Fibroblast of lung (primary cell): Measurements from ENCODE around the gene RIBC1. TPM values are rescaled to one million over a fixed set of nuclear protein-coding genes. Genes with fewer than 3 reads are reported as not detected.
"Not testable (repeated sequence)": the region's sequence is repeated elsewhere in the genome, so short reads cannot be mapped to it uniquely, and the experiment has no call there.

Source experiments
- DNase-seq, 2 donors: peaks; one replicate each; pipeline versions ENCODE4 v3.0.0 to v3.0.0-alpha.2; 2010; ENCODE audit warnings: low read depth in 2 of 2
- H2AFZ ChIP-seq: 2 replicates; pipeline ENCODE4 v1.5.1; 2012; ENCODE audit warnings: low read length, control low read depth, inconsistent platforms
- H3K27ac ChIP-seq: 2 replicates; pipeline ENCODE4 v1.5.1; 2011; ENCODE audit warnings: low read length, control low read depth; ENCODE audit not compliant: insufficient read depth
- H3K27me3 ChIP-seq: 2 replicates; pipeline ENCODE4 v1.5.1; 2011; ENCODE audit warnings: mild to moderate bottlenecking, low read length; ENCODE audit not compliant: control insufficient read depth, insufficient read depth
- H3K36me3 ChIP-seq: 2 replicates; pipeline ENCODE4 v1.5.1; 2011; ENCODE audit warnings: low read length; ENCODE audit not compliant: control insufficient read depth, insufficient read depth
- H3K4me1 ChIP-seq: 2 replicates; pipeline ENCODE4 v1.5.1; 2011; ENCODE audit warnings: low read length; ENCODE audit not compliant: control insufficient read depth, insufficient read depth; ENCODE audit errors: extremely low read depth
- H3K4me2 ChIP-seq: 2 replicates; pipeline ENCODE4 v1.5.1; 2011; ENCODE audit warnings: low read length, control low read depth; ENCODE audit not compliant: insufficient read depth; ENCODE audit errors: extremely low read depth
- H3K4me3 ChIP-seq, 4 experiments: fragments of 200-600 bp in 1 of 4; sonication (generic) in 1 of 4; replicated peaks in 1 of 4; 2 replicates each; pipeline ENCODE4 v1.5.1; 2011 to 2016; ENCODE audit warnings: low read length in 4 of 4, low read depth in 3 of 4, mild to moderate bottlenecking in 3 of 4, control low read depth in 2 of 4, inconsistent platforms in 1 of 4, mixed read lengths in 1 of 4; ENCODE audit not compliant: insufficient read depth in 1 of 4; ENCODE audit errors: control extremely low read depth in 1 of 4
- H3K79me2 ChIP-seq: 2 replicates; pipeline ENCODE4 v1.5.1; 2012; ENCODE audit warnings: mild to moderate bottlenecking, low read length, inconsistent platforms; ENCODE audit not compliant: control insufficient read depth, insufficient read depth
- H3K9ac ChIP-seq: 2 replicates; pipeline ENCODE4 v1.5.1; 2011; ENCODE audit warnings: mild to moderate bottlenecking, low read length, control low read depth; ENCODE audit not compliant: insufficient read depth
- H3K9me3 ChIP-seq: 2 replicates; pipeline ENCODE4 v1.5.1; 2012; ENCODE audit warnings: low read depth, low read length; ENCODE audit not compliant: control insufficient read depth, insufficient read depth
- H4K20me1 ChIP-seq: 2 replicates; pipeline ENCODE4 v1.5.1; 2011; ENCODE audit warnings: low read length; ENCODE audit not compliant: control insufficient read depth, insufficient read depth; ENCODE audit errors: extremely low read depth
- CTCF ChIP-seq, 2 donors: IDR thresholded peaks in 1 of 2; conservative IDR thresholded peaks in 1 of 2; 1 replicate in 1 of 2; 2 replicates in 1 of 2; pipeline ENCODE4 v1.5.1; 2011 to 2012; ENCODE audit warnings: low read length in 2 of 2, control low read depth in 1 of 2, inconsistent platforms in 1 of 2, low read depth in 1 of 2, mild to moderate bottlenecking in 1 of 2
- EZH2 ChIP-seq: IDR thresholded peaks from 2 replicates; pipeline ENCODE4 v1.5.1; 2012; ENCODE audit warnings: low read length, control low read depth, mild to moderate bottlenecking; ENCODE audit errors: missing control alignments
- polyA plus RNA-seq, 2 donors: library from polyadenylated mRNA; depleted of rRNA in 1 of 2; stranded (reverse) in 1 of 2; unstranded in 1 of 2; fragments of >200 nt; gene quantifications; 2 replicates each; pipeline ENCODE4 v1.2.1, GENCODE V29; 2011 to 2012; ENCODE audit warnings: missing spikeins in 1 of 2
- total RNA-seq: library from RNA; depleted of rRNA; stranded (reverse); fragments of >200 nt; gene quantifications from 2 replicates; pipeline ENCODE4 v1.2.1, GENCODE V29; 2014

The RIBC1 gene
- total and polyA plus RNA-seq, 2 donors (not counting 1 experiment from before 2014, with no cell fraction given) = 0.15 to 1.3 TPM

GRCh38 chrX:53458082-53458481 lies 35.4 kb downstream of the RIBC1 start:
- H3K36me3 ChIP-seq = no peaks in the 10 kb centered on the region
- peak in 1 of 2 donors; percentile 31 for DNase-seq
- TF ChIP-seq EZH2 (no peak), CTCF (conservative IDR thresholded peaks at IDR 0.05 in 1 of 2, IDR thresholded peaks at IDR 0.05 in 1 of 2; ENCODE audit: low read depth in 1 of 2, low read length in 2 of 2) (peak; percentile 28 to 40)
- H3K4me1 ChIP-seq = peaks cover 2% of the 10 kb centered on the region
- H3K79me2 ChIP-seq = no peaks in the 10 kb centered on the region
- no peak overlapping the region for H2AFZ ChIP-seq
- H3K27ac ChIP-seq = no peak overlapping the region
- H3K9me3 ChIP-seq = no peaks in the 10 kb centered on the region
- H3K9ac ChIP-seq = no peak overlapping the region
- H4K20me1 ChIP-seq = no peaks in the 10 kb centered on the region
- H3K4me2 ChIP-seq = no peak overlapping the region
- H3K27me3 ChIP-seq = no peaks in the 10 kb centered on the region
- no peak overlapping the region for H3K4me3 ChIP-seq

GRCh38 chrX:53468659-53469058 lies 46.0 kb downstream of the RIBC1 start:
- not testable (repeated sequence) for H3K36me3 ChIP-seq, H3K27me3 ChIP-seq, H3K4me2 ChIP-seq, DNase-seq, H3K4me1 ChIP-seq, H3K27ac ChIP-seq, H3K4me3 ChIP-seq, H3K9me3 ChIP-seq, H3K79me2 ChIP-seq, H4K20me1 ChIP-seq, H3K9ac ChIP-seq, H2AFZ ChIP-seq

GRCh38 chrX:53471346-53471745 lies 48.7 kb downstream of the RIBC1 start:
- DNase-seq = no peak
- no peak overlapping the region for H3K4me3 ChIP-seq
- H3K4me2 ChIP-seq = no peak overlapping the region
- H3K27me3 ChIP-seq = no peaks in the 10 kb centered on the region
- H3K9me3 ChIP-seq = no peaks in the 10 kb centered on the region
- no peaks in the 10 kb centered on the region for H4K20me1 ChIP-seq
- no peak overlapping the region for H3K27ac ChIP-seq
- H3K9ac ChIP-seq = no peak overlapping the region
- H2AFZ ChIP-seq = no peak overlapping the region
- no peak for TF ChIP-seq CTCF (conservative IDR thresholded peaks at IDR 0.05 in 1 of 2, IDR thresholded peaks at IDR 0.05 in 1 of 2; ENCODE audit: low read depth in 1 of 2, low read length in 2 of 2)
- no peak for TF ChIP-seq EZH2
- H3K36me3 ChIP-seq = no peaks in the 10 kb centered on the region
- H3K79me2 ChIP-seq = no peaks in the 10 kb centered on the region
- H3K4me1 ChIP-seq = no peaks in the 10 kb centered on the region
